LNCAP (cell line): ENCODE measurements around the gene SLC25A18.

ENCODE experiments used
- CTCF ChIP-seq: fragments of 450-650 bp; IDR thresholded peaks from 2 replicates; pipeline ENCODE4 v1.5.1; 2017; ENCODE audit warnings: mild to moderate bottlenecking

SLC25A18 gene

GRCh38 chr22:17575681-17576080 is 12.4 kb downstream of the SLC25A18 start:
- TF ChIP-seq CTCF: no peak

DNA sequence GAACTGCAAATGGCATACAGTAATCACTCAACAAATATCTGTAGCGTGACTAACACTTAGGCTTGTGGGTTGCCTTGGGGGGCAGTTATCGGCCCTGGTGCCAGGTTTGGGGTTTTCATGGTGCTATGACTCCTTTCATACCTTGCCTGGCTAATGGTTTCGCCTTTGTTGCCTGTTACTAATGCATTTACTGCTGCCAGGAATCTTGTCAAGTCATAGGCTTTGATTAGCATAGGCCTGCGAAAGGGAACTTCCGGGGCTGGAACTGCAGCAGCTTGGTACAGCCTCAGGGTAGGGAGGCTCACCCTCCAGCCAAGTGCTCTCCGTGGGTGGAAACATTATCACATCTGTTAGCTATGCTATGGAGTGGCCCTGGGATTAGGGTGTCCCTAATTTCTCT is 13.2 kb downstream of the SLC25A18 start:
- no peak for TF ChIP-seq CTCF

DNA sequence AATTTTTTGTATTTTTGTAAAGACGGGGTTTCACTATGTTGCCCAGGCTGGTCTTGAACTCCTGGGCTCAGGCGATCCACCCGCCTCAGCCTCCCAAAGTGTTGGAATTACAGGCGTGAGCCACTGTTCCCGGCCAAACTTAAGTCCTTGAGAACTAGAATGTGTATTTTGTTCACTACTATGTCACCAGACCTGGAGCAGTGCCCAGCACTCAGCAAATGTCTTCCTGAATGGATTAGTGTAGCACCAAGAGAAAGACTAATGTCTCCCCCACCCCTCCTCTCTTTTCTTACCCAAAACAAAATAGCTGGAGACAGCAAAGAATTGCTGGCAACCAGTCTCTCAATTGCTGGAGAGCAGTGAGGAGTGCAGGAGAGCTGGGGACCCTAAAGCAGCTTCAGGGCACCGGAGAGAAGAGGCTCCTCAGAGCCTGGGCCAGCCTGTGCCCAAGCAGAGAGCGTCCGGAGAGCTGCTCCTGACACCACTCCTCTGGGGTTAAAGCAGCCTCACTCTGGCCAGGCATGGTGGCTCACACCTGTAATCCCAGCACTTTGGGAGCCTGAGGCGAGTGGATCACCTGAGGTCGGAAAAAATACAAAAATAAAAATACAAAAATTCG is 14.9 kb downstream of the SLC25A18 start:
- TF ChIP-seq CTCF: no peak

DNA sequence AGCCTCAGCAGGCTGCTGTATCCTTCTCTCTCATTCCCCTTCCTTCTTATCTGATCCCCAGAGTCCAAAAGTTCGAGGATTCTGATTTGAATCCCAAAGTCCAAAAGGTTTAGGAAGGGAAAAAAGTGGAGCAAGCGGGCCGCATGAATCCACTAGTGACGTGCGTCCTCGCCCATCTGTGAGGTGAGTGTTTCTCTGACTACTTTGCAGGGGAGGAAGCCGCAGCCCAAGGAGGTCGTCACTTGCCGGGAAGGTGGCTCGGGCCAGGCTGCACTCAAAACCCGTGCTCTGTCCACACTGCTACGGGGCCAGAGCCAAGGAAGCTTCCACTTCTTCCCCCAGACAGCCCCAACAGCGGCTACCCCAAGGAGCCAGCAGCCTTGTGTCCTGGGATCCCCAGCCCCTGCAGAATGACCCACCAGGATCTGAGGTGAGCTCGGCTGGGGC is 16.3 kb downstream of the SLC25A18 start:
- no peak for TF ChIP-seq CTCF

- no peak for TF ChIP-seq CTCF
Observed at GRCh38 chr22:17580441-17581031, 17.2 kb downstream of the SLC25A18 start.

DNA sequence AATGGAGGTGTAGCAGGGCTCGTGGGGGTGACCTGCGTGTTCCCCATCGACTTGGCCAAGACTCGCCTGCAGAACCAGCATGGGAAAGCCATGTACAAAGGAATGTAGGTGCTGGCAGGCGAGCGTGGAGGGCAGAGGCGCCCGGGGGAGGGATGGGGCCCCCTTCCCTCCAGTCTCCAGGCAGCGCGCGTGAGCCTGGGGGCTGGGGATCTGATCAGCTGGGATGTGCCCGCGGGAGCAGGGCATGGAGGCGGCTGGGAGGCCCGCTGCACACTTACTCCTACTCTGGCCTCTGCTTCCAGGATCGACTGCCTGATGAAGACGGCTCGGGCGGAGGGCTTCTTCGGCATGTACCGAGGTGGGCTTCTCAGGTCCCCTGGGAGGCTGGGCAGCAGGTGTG is 17.8 kb downstream of the SLC25A18 start:
- TF ChIP-seq CTCF: no peak

DNA sequence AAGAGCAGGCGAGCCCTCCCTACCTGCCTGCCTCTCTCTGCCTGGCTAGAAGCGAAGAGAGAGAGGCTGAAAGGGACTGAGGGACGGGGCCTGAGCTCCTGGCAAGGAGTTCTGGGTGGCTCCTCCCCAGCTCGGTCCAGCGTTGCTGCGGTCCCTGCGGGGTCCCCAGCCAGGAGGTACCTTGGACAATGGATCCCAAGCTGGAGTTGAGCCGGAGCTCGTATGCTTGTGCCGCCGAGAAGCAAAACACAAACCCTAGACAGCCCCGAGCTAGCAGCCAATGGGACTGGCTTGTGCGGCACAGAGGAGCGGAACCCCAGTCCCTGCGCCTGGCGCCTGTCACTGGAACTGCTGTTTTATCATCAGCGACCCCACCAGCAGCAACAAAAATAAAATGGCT is 18.3 kb downstream of the SLC25A18 start:
- TF ChIP-seq CTCF: no peak

GRCh38 chr22:17583151-17583550 is 19.9 kb downstream of the SLC25A18 start:
- TF ChIP-seq CTCF: no peak
